Measurements from ENCODE around the gene RNF182.

- TF ChIP-seq CTCF (IDR thresholded peaks at IDR 0.05; ENCODE audit: extremely low read depth in 1 of 2, insufficient read depth in 1 of 2, low read depth in 1 of 2, low read length in 2 of 2) (no peak), POLR2AphosphoS5 (IDR thresholded peaks at IDR 0.05; ENCODE audit: insufficient read depth, low read depth, low read length) (no peak), POLR2A (IDR thresholded peaks at IDR 0.05; ENCODE audit: low read depth, low read length) (no peak), EZH2 (IDR thresholded peaks at IDR 0.05; ENCODE audit: borderline replicate concordance, low read depth, low read length, severe bottlenecking) (no peak), MAX (IDR thresholded peaks at IDR 0.05; ENCODE audit: insufficient read depth, insufficient read length) (no peak), JUN (IDR thresholded peaks at IDR 0.05; ENCODE audit: borderline replicate concordance, insufficient read depth, insufficient read length, low read depth) (no peak)
Measured at GRCh38 chr6:14021449-14021848, 96.7 kb downstream of the RNF182 start.

All from endothelial cell of umbilical vein (primary cell).